GM10847 (cell line): ENCODE measurements around the gene ARHGAP31.
A peak's percentile ranks its signal among the peaks of the same experiment; 100 is the strongest.

ENCODE experiments used
- POLR2A ChIP-seq: IDR thresholded peaks from 2 replicates; pipeline ENCODE4 v1.6.1; 2011; ENCODE audit not compliant: insufficient read length; ENCODE audit errors: extremely low read depth

The ARHGAP31 gene

GRCh38 chr3:119427669-119428068 lies 133.5 kb downstream of the ARHGAP31 start:
- TF ChIP-seq POLR2A, result no peak

- no peak for TF ChIP-seq POLR2A
Observed at GRCh38 chr3:119428538-119428937, 134.4 kb downstream of the ARHGAP31 start.

- TF ChIP-seq POLR2A, result no peak
Observed at GRCh38 chr3:119433613-119434325, 139.6 kb downstream of the ARHGAP31 start.

- TF ChIP-seq POLR2A, result no peak
Observed at GRCh38 chr3:119434703-119435102, 140.5 kb downstream of the ARHGAP31 start.

- no peak for TF ChIP-seq POLR2A
Observed at GRCh38 chr3:119436977-119437376, 142.8 kb downstream of the ARHGAP31 start.

- no peak for TF ChIP-seq POLR2A
Observed at GRCh38 chr3:119437691-119438258, 143.6 kb downstream of the ARHGAP31 start.

GRCh38 chr3:119443179-119443578 lies 149.0 kb downstream of the ARHGAP31 start:
- no peak for TF ChIP-seq POLR2A

GRCh38 chr3:119444590-119444989 lies 150.4 kb downstream of the ARHGAP31 start:
- TF ChIP-seq POLR2A, result no peak

- TF ChIP-seq POLR2A, result no peak
Observed at GRCh38 chr3:119453822-119454221, 159.6 kb downstream of the ARHGAP31 start.

- TF ChIP-seq POLR2A, result no peak
Observed at GRCh38 chr3:119456469-119456868, 162.3 kb downstream of the ARHGAP31 start.

GRCh38 chr3:119457246-119457645 lies 163.1 kb downstream of the ARHGAP31 start:
- TF ChIP-seq POLR2A, result no peak

- peak; percentile 93 for TF ChIP-seq POLR2A
Observed at GRCh38 chr3:119463171-119464169, 169.3 kb downstream of the ARHGAP31 start, which contains the start of gene TMEM39A. Gene TMEM39A, minus strand, starts transcription at chr3:119463615. Its CDS starts 1,541 bp downstream, at chr3:119462074.

GRCh38 chr3:119468041-119468440 lies 173.9 kb downstream of the ARHGAP31 start:
- no peak for TF ChIP-seq POLR2A

GRCh38 chr3:119469418-119470189 lies 175.4 kb downstream of the ARHGAP31 start:
- no peak for TF ChIP-seq POLR2A
